Measurements from ENCODE around the gene PRM3. TPM values are rescaled to one million over a fixed set of nuclear protein-coding genes. Genes with fewer than 3 reads are reported as not detected.

The PRM3 gene
- total and polyA plus RNA-seq, 2 donors (not counting 1 experiment from before 2014, with no cell fraction given), result not detected

DNA sequence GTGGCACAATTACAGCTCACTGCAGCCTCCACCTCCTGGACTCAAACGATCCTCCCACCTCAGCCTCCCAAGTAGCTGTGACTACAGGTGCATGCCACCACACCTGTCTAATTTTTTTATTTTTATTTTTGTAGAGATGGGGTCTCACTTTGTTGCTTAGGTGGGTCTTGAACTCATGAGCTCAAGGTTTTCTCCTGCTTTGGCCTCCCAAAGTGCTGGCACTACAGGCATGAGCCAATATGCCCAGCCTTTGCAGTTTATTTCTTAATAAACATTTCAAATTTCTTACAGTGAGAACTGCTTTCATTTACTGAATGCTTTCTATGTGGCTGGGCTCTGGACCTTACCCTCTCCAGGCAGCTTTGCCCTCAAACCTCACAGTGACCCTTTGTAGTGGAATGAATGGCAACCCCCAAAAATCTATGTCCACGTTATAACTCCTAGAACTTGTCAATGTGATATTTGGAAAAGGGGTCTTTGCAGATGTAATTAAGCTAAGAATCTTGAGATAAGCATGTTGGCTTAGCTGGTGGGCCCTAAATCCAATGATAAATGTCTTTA lies 2.7 kb downstream of the PRM3 start:
- ChIA-PET CTCF (interaction anchor here (0.7 to 1.1 kb wide), 3 partner anchors 12 to 27 kb away, joined by 3 to 4 read pairs (median 3); no protein-coding TSS in a partner anchor), POLR2A (no interaction called here)
- no peaks in the 10 kb centered on the region for H3K27me3 Mint-ChIP-seq
- no peak overlapping the region for H3K27ac Mint-ChIP-seq
- Histone ChIP-seq H4K20me1 (ENCODE audit: control insufficient read depth, insufficient read depth, low read length, poor library complexity, severe bottlenecking) (no peaks in the 10 kb centered on the region), H3K9me3 (ENCODE audit: control extremely low read depth in 1 of 3, control insufficient read depth in 2 of 3, insufficient read depth in 1 of 3, low read length in 2 of 3) (no peaks in the 10 kb centered on the region), H3K36me3 (replicated peaks in 1 of 2; ENCODE audit: control extremely low read depth in 1 of 2, control insufficient read depth in 1 of 2, extremely low read depth in 1 of 2, insufficient read depth in 2 of 2, low read length in 1 of 2) (no peaks in the 10 kb centered on the region), H2AFZ (ENCODE audit: insufficient read depth, low read depth, low read length, poor library complexity, severe bottlenecking) (no peak overlapping the region), H3K4me1 (ENCODE audit: control insufficient read depth in 2 of 2, insufficient read depth in 2 of 2, low read length in 2 of 2) (no peaks in the 10 kb centered on the region), H3K79me2 (ENCODE audit: control insufficient read depth, insufficient read depth, low read length) (no peaks in the 10 kb centered on the region), H3K9ac (ENCODE audit: low read length) (no peak overlapping the region), H3K4me3 (ENCODE audit: control extremely low read depth in 1 of 5, extremely low read depth in 1 of 5, insufficient read depth in 1 of 5, low read depth in 2 of 5, low read length in 4 of 5) (no peak overlapping the region), H3K27me3 (replicated peaks in 1 of 4; ENCODE audit: control extremely low read depth in 1 of 4, control insufficient read depth in 3 of 4, insufficient read depth in 4 of 4, low read length in 3 of 4) (no peaks in the 10 kb centered on the region), H3K27ac (ENCODE audit: low read length in 2 of 2) (no peak overlapping the region), H3K4me2 (replicated peaks; ENCODE audit: low read depth, low read length, poor library complexity, severe bottlenecking) (no peak overlapping the region)
- H3K4me1 Mint-ChIP-seq, result no peaks in the 10 kb centered on the region
- no peak overlapping the region for H3K4me3 Mint-ChIP-seq
- no CpG with 5 or more reads among the region's 2 CpGs for WGBS (ENCODE audit: insufficient coverage)
- intact Hi-C loops (cut with micrococcal nuclease), result no loop called here
- TF ChIP-seq, protein P1, sequence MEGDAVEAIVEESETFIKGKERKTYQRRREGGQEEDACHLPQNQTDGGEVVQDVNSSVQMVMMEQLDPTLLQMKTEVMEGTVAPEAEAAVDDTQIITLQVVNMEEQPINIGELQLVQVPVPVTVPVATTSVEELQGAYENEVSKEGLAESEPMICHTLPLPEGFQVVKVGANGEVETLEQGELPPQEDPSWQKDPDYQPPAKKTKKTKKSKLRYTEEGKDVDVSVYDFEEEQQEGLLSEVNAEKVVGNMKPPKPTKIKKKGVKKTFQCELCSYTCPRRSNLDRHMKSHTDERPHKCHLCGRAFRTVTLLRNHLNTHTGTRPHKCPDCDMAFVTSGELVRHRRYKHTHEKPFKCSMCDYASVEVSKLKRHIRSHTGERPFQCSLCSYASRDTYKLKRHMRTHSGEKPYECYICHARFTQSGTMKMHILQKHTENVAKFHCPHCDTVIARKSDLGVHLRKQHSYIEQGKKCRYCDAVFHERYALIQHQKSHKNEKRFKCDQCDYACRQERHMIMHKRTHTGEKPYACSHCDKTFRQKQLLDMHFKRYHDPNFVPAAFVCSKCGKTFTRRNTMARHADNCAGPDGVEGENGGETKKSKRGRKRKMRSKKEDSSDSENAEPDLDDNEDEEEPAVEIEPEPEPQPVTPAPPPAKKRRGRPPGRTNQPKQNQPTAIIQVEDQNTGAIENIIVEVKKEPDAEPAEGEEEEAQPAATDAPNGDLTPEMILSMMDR (IDR thresholded peaks at IDR 0.05), result no peak
- no peak for TF ChIP-seq EZH2 (IDR thresholded peaks at IDR 0.05; ENCODE audit: borderline replicate concordance, insufficient read depth, low read depth, low read length, poor library complexity, severe bottlenecking)
- no peak for DNase-seq
- no peaks in the 10 kb centered on the region for H3K9me3 Mint-ChIP-seq (ENCODE audit: insufficient read depth)
- ATAC-seq (ENCODE audit: low read depth), result no peak

DNA sequence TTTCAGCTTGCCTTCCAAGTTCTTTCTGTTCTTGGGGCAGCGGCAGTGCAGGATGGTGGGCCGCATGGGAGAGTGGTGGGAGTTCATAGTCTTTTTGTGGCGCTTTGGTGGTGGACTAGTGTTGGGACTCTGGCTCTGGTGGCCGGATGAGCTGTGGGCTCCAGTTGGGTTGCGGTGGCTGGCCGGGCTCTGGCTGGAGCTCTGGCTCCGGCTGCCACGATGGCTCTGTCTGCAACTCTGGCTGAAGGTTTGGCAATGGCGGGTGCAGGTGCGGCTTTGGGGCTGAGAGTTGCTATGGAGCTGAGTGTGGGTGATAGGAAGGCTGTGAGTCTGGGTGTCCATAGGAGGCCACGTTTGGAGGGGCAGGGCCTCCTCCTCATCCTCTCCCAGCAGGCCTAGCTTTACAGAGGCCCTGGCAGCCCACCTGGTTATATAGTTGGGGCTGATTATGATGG lies 4.5 kb downstream of the PRM3 start, which contains the start of gene TNP2:
TNP2 (minus strand) TSS at position 405 of the 455 bp plus-strand sequence; CDS start at position 342, 63 bp downstream.
- H3K27me3 ChIP-seq (replicated peaks in 1 of 4; ENCODE audit: control extremely low read depth in 1 of 4, control insufficient read depth in 3 of 4, insufficient read depth in 4 of 4, low read length in 3 of 4), result no peaks in the 10 kb centered on the region
- POLR2A ChIA-PET, result interaction anchor here (0.6 kb wide), 1 partner anchor 84 kb away, joined by 12 read pairs; no protein-coding TSS in a partner anchor
- no peak within 1 kb of the TSS for H3K4me2 ChIP-seq (replicated peaks; ENCODE audit: low read depth, low read length, poor library complexity, severe bottlenecking)
- TF ChIP-seq, protein P1 (IDR thresholded peaks at IDR 0.05), result no peak
- TF ChIP-seq EZH2 (IDR thresholded peaks at IDR 0.05; ENCODE audit: borderline replicate concordance, insufficient read depth, low read depth, low read length, poor library complexity, severe bottlenecking), result no peak
- Mint-ChIP-seq H3K27me3 (no peaks in the 10 kb centered on the region), H3K4me1 (peaks cover 8% of the 10 kb centered on the region), H3K9me3 (ENCODE audit: insufficient read depth) (no peaks in the 10 kb centered on the region), H3K27ac (no peak within 1 kb of the TSS), H3K4me3 (no peak within 1 kb of the TSS)
- peaks cover 7% of the 10 kb centered on the region in 2 donors for H3K4me1 ChIP-seq (ENCODE audit: control insufficient read depth in 2 of 2, insufficient read depth in 2 of 2, low read length in 2 of 2)
- no peak within 1 kb of the TSS for H3K27ac ChIP-seq (ENCODE audit: low read length in 2 of 2)
- H3K79me2 ChIP-seq (ENCODE audit: control insufficient read depth, insufficient read depth, low read length), result no peaks in the 10 kb centered on the region
- H3K9ac ChIP-seq (ENCODE audit: low read length), result no peak within 1 kb of the TSS
- no peaks in the 10 kb centered on the region for H3K36me3 ChIP-seq (replicated peaks in 1 of 2; ENCODE audit: control extremely low read depth in 1 of 2, control insufficient read depth in 1 of 2, extremely low read depth in 1 of 2, insufficient read depth in 2 of 2, low read length in 1 of 2)
- ATAC-seq (ENCODE audit: low read depth) (no peak), DNase-seq (no peak)
- no peaks in the 10 kb centered on the region for H4K20me1 ChIP-seq (ENCODE audit: control insufficient read depth, insufficient read depth, low read length, poor library complexity, severe bottlenecking)
- intact Hi-C loops (cut with micrococcal nuclease), result no loop called here
- H3K9me3 ChIP-seq (ENCODE audit: control extremely low read depth in 1 of 3, control insufficient read depth in 2 of 3, insufficient read depth in 1 of 3, low read length in 2 of 3), result no peaks in the 10 kb centered on the region
- CTCF ChIA-PET, result interaction anchor here (1.1 kb wide), 2 partner anchors 10 to 13 kb away, joined by 3 to 4 read pairs; partner anchors contain the start of gene SOCS1
- no peak within 1 kb of the TSS for H3K4me3 ChIP-seq (ENCODE audit: control extremely low read depth in 1 of 5, extremely low read depth in 1 of 5, insufficient read depth in 1 of 5, low read depth in 2 of 5, low read length in 4 of 5)
- 94% methylated on average over 9 of the region's 11 CpGs for WGBS (ENCODE audit: insufficient coverage)
- H2AFZ ChIP-seq (ENCODE audit: insufficient read depth, low read depth, low read length, poor library complexity, severe bottlenecking), result no peak within 1 kb of the TSS

Data from B cell (primary cell).